GM20000 (cell line): ENCODE measurements around the gene ATP10B.
"Not testable (repeated sequence)": the region's sequence is repeated elsewhere in the genome, so short reads cannot be mapped to it uniquely, and the experiment has no call there.

Experiments
- DNase-seq: peaks from one replicate; pipeline ENCODE4 v3.0.0; 2012; ENCODE audit warnings: low spot score
- CTCF ChIP-seq: IDR thresholded peaks from 2 replicates; pipeline ENCODE4 v1.5.1; 2012; ENCODE audit warnings: mild to moderate bottlenecking, control low read depth; ENCODE audit errors: extremely low read depth, missing control alignments

The ATP10B gene

GRCh38 chr5:160837211-160837610 is 14.8 kb downstream of the ATP10B start:
- DNase-seq = no peak
- no peak for TF ChIP-seq CTCF

GRCh38 chr5:160835818-160836528 is 16.0 kb downstream of the ATP10B start:
- no peak for TF ChIP-seq CTCF
- no peak for DNase-seq

- no peak for TF ChIP-seq CTCF
- no peak for DNase-seq
These were observed 16.6 kb downstream of the ATP10B start for GRCh38 chr5:160835376-160835775.

- DNase-seq = no peak
These were observed 18.2 kb downstream of the ATP10B start for GRCh38 chr5:160833806-160834205.

GRCh38 chr5:160831801-160832200 is 20.2 kb downstream of the ATP10B start:
- TF ChIP-seq CTCF = no peak
- DNase-seq = no peak

More at GRCh38 chr5:160833806-160834205, 18.2 kb downstream of the ATP10B start:
- no peak for TF ChIP-seq CTCF

GRCh38 chr5:160824301-160825001 is 27.6 kb downstream of the ATP10B start:
- no peak for TF ChIP-seq CTCF
- DNase-seq = no peak

GRCh38 chr5:160812996-160813395 is 39.0 kb downstream of the ATP10B start:
- DNase-seq = not testable (repeated sequence)
